Upper lobe of left lung (tissue), 4 donors: ENCODE data around the gene HES4.
A peak's percentile ranks its signal among the peaks of the same experiment; 100 is the strongest.

ENCODE experiments used
- CTCF ChIP-seq, 6 experiments: fragments of 450-650 bp in 4 of 6; fragments of 200-600 bp in 2 of 6; sonication (generic) in 2 of 6; IDR thresholded peaks; one replicate each; pipeline ENCODE4 v1.5.1; 2016 to 2019; ENCODE audit warnings: antibody characterized with exemption in 6 of 6
- POLR2AphosphoS5 ChIP-seq, 2 donors: sonication (generic); formaldehyde crosslinking; IDR thresholded peaks; one replicate each; pipeline ENCODE4 v1.5.1; 2017; ENCODE audit warnings: antibody characterized with exemption in 2 of 2

GRCh38 chr1:998995-999724 is 737 bp downstream of the HES4 start:
- peak in 2 of 6 experiments; percentile 10 to 24 for TF ChIP-seq CTCF (IDR thresholded peaks at IDR 0.05)
- no peak for TF ChIP-seq POLR2AphosphoS5 (IDR thresholded peaks at IDR 0.05)
